Ascending aorta (tissue), 2 donors: Measurements from ENCODE around the gene FZD1. TPM values are rescaled to one million over a fixed set of nuclear protein-coding genes. Genes with fewer than 3 reads are reported as not detected.

Source experiments
- DNase-seq, 2 donors: peaks; one replicate each; pipeline ENCODE4 v3.0.0-alpha.2; 2019; ENCODE audit warnings: low spot score in 2 of 2
- H3K27ac ChIP-seq, 2 donors: fragments of 200-600 bp; sonication (generic); one replicate each; pipeline ENCODE4 v1.5.1; 2016 to 2017; ENCODE audit warnings: mild to moderate bottlenecking in 1 of 2
- H3K27me3 ChIP-seq: fragments of 200-600 bp; sonication (generic); one replicate; pipeline ENCODE4 v1.5.1; 2017
- H3K36me3 ChIP-seq, 2 donors: fragments of 200-600 bp; sonication (generic); one replicate each; pipeline ENCODE4 v1.5.1; 2016
- H3K4me1 ChIP-seq, 2 donors: fragments of 200-600 bp; sonication (generic); one replicate each; pipeline ENCODE4 v1.5.1; 2016 to 2017; ENCODE audit warnings: mild to moderate bottlenecking in 1 of 2
- H3K4me3 ChIP-seq, 2 donors: fragments of 200-600 bp; sonication (generic); one replicate each; pipeline ENCODE4 v1.5.1; 2016 to 2017; ENCODE audit warnings: mild to moderate bottlenecking in 1 of 2
- H3K9me3 ChIP-seq, 2 donors: fragments of 200-600 bp; sonication (generic); one replicate each; pipeline ENCODE4 v1.5.1; 2016
- CTCF ChIP-seq, 3 experiments: fragments of 200-600 bp in 2 of 3; fragments of 450-650 bp in 1 of 3; sonication (generic) in 2 of 3; IDR thresholded peaks; one replicate each; pipeline ENCODE4 v1.5.1; 2016 to 2019; ENCODE audit warnings: antibody characterized with exemption in 3 of 3, mild to moderate bottlenecking in 1 of 3, moderate library complexity in 1 of 3
- intact Hi-C: fragments of 100-400 bp; cut with DNase I; formaldehyde crosslinking; loops from one replicate; pipeline ENCODE4 v1.15.1; 2023
- total RNA-seq: library from RNA; depleted of rRNA; stranded (reverse); fragments of >200 nt; gene quantifications from one replicate; pipeline ENCODE4 v1.1.0, GENCODE V29; 2016

The FZD1 gene
- total RNA-seq, 1 donor from 2014 or later = 39.1 TPM

DNA sequence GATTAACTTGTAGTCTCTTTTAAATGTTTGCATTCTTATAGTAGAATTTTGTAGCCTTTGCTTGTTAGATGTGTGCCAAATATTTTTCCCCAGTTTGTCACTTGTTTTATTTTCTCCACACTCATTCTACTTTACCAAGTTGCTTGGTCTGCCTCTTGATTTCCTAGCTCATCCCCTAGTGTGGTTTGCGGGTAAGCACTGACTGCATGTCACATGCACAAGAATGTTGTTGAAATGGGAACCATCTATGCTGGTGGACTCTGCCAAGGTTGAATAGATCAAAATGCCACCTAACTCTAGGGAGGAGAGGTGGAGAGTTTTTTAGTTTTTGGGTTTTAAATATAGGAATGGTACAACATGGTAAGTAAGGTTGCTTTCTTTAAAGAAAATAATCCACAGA lies 47.6 kb downstream of the FZD1 start:
- no peak for TF ChIP-seq CTCF (IDR thresholded peaks at IDR 0.05)
- intact Hi-C loops = no loop called here
- Histone ChIP-seq H3K27ac (no peak overlapping the region), H3K9me3 (no peaks in the 10 kb centered on the region), H3K4me3 (no peak overlapping the region), H3K27me3 (no peaks in the 10 kb centered on the region), H3K4me1 (no peaks in the 10 kb centered on the region), H3K36me3 (no peaks in the 10 kb centered on the region)
- no peak for DNase-seq

DNA sequence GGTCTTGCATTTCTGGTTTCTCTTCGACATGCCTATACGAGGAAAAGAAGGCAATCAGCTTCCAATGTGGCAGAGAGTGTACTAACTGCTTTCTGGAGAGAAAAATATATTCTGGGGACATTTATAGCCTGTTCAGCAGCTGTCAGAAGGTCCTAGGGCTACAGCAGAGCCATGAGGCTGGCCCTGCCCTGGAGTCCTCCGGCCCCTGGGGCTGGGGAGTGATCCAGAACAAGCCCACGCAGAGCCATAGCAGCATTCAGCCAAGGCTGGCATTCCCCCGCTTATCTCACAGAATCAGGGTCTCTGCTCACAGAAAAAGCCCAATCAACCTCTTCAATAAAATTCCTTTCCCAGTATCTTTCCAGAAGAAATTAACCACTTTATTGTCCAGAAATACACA lies 48.9 kb downstream of the FZD1 start:
- DNase-seq = no peak
- intact Hi-C loops = no loop called here
- H3K9me3 ChIP-seq = no peaks in the 10 kb centered on the region

DNA sequence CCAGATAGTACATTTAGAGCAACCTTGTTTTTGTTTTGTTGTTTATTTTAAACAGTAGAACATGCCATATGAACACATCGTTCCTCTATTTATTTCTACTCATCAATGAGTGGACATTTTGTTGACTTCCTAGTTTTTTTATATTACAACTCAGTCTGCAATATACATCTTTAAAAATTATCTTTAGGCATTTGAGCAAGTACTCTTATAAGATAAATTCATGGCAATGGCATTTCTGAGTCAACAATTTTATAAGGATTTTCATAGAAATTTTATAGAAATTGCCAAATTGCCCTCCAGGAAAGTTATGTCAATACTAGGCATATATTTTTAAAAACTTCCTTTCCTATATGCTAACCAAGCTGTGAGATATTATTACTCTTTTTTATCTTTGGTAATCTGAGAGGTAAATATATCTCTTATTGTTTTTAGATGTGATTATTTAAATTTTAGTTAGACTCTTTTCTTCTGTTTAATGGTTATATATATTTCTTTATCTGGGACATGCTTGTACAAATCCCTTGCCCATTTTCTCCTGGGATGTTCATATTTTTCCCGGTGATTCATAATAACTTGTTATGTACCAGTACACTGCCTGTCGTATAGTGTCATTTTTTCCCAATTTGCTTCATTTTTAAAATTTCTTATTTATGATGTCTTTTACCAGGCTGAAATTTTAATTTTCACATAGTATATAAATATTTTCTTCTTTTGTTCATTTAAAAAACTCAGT lies 50.5 kb downstream of the FZD1 start:
- no peak for TF ChIP-seq CTCF (IDR thresholded peaks at IDR 0.05)
- Histone ChIP-seq H3K9me3 (no peaks in the 10 kb centered on the region), H3K27ac (no peak overlapping the region), H3K4me1 (no peaks in the 10 kb centered on the region), H3K4me3 (no peak overlapping the region), H3K36me3 (no peaks in the 10 kb centered on the region), H3K27me3 (no peaks in the 10 kb centered on the region)
- no peak for DNase-seq
- intact Hi-C loops = no loop called here

More for the DNA sequence above, 48.9 kb downstream of the FZD1 start:
- no peaks in the 10 kb centered on the region for H3K27me3 ChIP-seq
- H3K36me3 ChIP-seq = no peaks in the 10 kb centered on the region
- no peak for TF ChIP-seq CTCF (IDR thresholded peaks at IDR 0.05)
- H3K4me3 ChIP-seq = no peak overlapping the region
- no peak overlapping the region for H3K27ac ChIP-seq
- no peaks in the 10 kb centered on the region for H3K4me1 ChIP-seq

- no peaks in the 10 kb centered on the region for H3K27me3 ChIP-seq
- DNase-seq = no peak
- no peak overlapping the region for H3K27ac ChIP-seq
- H3K4me3 ChIP-seq = no peak overlapping the region
- intact Hi-C loops = no loop called here
- no peaks in the 10 kb centered on the region for H3K36me3 ChIP-seq
- H3K9me3 ChIP-seq = no peaks in the 10 kb centered on the region
- no peaks in the 10 kb centered on the region for H3K4me1 ChIP-seq
- TF ChIP-seq CTCF (IDR thresholded peaks at IDR 0.05) = no peak
These were observed 52.2 kb downstream of the FZD1 start for GRCh38 chr7:91316426-91316825.

- Histone ChIP-seq H3K9me3 (no peaks in the 10 kb centered on the region), H3K27me3 (no peaks in the 10 kb centered on the region), H3K27ac (no peak overlapping the region), H3K4me3 (no peak overlapping the region), H3K4me1 (no peaks in the 10 kb centered on the region), H3K36me3 (no peaks in the 10 kb centered on the region)
- DNase-seq = no peak
- TF ChIP-seq CTCF (IDR thresholded peaks at IDR 0.05) = no peak
- intact Hi-C loops = no loop called here
These were observed 55.1 kb downstream of the FZD1 start for GRCh38 chr7:91319351-91319750.
